A549 treated with Mapracorat at 1 μM for 4 hours (cell line): ENCODE results near the gene RPL19. TPM values are rescaled to one million over a fixed set of nuclear protein-coding genes. Genes with fewer than 3 reads are reported as not detected.

ENCODE experiments used
- total RNA-seq: library from RNA; stranded (reverse); fragments of 200-300 nt; extraction: Qiagen RNA extraction; gene quantifications from 5 replicates; pipeline ENCODE4 v1.2.3, GENCODE V29; 2022

RPL19 gene
- total RNA-seq, result 3,933 to 4,408 TPM (median 3,999 TPM) in 5 replicates

DNA sequence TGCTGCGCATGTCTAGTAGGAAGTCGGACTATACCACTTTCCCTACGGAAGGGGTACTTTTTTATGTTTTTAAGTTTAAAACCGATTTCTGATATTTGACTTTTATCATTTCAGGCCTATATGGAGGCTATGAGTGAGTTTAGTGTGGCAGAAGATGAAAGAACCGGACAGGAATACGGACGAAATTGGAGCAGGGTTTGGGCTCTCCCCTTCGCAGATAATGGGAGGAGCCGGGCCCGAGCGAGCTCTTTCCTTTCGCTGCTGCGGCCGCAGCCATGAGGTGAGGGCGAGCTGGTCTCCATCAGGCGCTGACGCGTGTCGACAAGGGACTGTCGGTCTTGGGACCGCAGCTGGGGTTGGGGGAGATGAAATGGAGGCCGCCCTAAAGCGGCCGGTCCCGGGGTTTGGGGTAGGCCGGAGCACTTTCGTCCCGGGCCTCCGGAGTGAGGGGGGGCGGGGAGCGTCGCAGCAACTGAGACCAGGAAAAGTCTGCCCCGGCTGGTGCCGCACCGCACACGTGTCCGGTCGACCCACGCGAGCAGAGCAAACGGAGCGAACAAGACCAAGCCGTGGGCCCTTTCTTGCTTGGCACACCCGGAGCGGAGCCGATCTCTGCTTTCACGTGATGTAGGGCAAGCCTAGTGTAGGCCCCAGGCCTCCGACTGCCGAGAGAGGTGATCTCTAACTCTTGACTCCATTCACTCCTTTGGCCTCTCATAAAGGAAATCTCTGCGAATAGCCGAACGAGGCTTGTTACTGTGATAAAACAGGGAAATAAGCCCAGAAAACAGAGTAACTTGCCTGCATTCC is at the start of gene RPL19:
Gene RPL19, plus strand, starts transcription at position 214 of the 810 bp plus-strand sequence. Its CDS starts 62 bp downstream, at position 276.

DNA sequence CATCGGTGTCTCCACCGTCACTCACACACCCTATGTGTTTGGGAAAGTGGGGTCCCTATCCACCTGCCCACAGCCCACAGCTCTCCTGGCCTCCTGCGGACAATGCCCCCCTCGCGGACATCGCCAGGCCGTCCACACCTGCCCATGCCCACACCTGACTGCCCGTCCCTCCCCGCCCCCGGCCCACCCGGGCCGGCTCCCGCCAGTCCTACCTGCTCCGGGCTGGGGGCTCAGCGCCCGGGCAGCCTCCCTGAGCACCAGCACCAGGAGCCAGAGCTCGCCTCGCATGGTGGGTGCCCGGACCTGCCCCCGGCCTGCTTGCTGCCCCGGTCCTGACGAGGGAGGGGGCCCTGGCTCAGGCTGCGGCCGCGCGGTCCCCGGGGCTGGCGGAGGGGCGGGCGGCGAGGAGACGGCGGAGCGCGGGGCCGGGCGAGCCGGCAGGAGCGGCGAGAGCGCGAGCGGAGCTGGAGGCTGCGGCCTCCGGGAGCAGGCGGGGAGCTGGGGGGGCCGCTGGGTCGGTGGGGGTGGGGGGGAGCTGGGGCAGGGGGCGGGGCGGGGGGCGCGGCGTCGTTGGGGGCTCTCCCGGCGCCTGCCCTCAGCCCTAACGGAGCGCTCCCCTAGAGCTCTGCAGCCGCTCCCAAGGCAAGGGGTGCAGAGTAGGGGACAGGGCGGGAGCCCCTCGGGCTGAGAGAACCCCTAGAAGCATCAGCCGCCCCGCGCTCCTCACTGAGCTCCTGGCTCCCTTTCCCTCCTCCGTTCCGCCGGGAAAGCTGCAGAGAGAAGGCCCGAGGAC is 48.7 kb upstream of the RPL19 start, which contains the start of gene PLXDC1:
Gene PLXDC1, minus strand, starts transcription at position 488 of the 793 bp plus-strand sequence. Its CDS starts 200 bp downstream, at position 288.

DNA sequence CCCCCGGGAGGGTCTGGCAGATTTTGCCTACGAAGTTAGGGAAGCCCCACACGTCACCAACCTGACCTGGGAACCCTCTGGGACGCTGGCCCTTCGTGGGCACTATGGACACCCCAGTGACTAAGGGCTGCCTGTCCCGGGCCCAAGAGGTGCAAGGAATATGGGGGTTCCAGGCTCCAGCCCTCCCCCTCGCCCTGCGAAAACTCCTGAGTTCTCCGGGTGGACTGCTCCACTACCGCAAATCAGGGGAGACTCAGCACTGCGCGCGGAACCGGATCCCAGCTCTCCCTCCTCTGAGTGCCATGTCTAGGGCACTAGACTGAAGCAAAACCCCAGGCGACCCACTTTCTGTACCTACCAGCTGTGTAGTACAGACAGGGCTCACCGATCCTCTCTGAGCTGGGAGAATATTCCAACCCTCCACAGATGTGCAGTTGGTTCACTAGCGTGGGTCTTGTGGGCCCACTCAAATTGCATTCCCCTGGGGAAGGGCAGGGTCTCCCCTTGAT is 34.2 kb upstream of the RPL19 start, which contains the start of gene ARL5C:
Gene ARL5C, minus strand, starts transcription at position 321 of the 509 bp plus-strand sequence. CDS start 401 bp downstream, outside the sequence.

DNA sequence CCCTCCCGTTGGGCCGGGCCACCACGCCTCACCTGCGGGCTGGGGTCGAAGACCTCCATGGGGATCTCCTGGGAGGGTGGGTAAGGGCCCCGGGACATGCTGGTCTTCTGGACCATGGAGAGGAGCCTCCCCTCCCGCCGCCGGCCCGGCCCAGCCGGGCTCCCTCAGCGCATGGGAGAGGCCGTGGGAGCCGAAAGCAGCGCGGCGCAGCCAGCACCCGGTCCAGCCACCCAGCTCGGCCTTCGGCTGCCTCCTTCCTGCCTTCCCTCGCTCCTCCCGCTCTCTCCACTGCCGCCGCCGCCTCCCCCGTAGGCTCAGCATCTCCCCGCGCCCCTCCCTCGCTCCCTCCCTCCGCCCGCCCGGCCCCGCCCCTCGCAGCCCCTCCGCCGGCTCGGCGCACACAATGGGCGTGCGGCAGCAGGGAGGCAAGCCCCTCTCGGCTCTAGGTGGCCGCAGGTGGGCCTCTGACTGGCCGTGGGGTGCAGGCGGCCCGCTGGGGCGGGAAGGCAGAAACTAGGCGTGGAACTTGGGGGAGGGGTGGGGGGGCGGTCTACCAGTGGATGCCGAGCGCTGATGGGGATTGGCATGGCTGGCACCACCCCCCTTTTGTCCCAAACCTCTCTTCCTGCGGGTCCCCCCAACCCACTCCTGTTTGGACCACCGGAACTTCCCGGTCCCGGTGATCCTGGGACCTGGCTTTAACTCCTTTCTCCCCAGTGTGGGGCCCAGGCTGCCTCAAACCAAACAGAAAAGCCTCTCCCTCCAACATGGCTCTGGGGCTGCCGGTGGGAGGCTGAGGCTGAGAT is 2.5 kb upstream of the RPL19 start, which contains the start of gene CACNB1:
Gene CACNB1, minus strand, starts transcription at position 290 of the 806 bp plus-strand sequence. Its CDS starts 174 bp downstream, at position 116.

DNA sequence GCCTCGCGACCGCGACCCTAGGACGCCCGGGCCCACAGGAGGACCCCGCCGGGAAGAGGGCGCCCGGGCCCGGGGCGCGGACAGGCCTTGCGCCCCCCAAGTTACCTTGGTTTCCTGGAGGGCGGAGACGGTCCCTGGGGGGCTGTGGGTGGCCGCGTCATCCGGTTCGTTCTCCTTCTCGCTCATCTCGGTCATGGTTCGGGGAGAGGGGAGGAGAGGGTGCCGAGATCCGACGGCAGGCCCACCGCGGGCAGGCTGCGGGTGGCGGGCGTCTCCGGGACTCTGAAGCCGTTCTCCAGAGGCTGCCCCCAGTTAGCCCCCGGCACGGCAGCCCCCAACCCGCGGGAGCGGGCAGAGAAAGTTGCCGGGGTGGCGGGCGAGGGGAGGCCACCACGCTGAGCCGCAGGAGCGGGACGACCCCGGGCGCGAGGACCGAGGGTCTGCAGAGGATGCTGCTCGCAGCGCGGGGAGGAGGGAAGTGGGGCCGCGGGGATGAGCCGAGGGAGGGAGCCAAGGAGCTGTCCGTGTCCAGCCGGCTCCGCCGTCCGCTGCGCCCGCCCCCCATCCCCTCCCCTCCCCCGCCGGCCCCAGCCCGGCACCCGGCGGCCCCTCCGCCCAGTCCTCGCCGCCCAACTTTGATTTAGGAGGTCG is 25.4 kb downstream of the RPL19 start, which contains the start of gene STAC2:
Gene STAC2, minus strand, starts transcription at position 638 of the 651 bp plus-strand sequence. Its CDS starts 443 bp downstream, at position 195.

Other genes with a start within 250 kb of the RPL19 start
- not detected in 5 replicates for gene FBXO47, start 232.9 kb upstream of the RPL19 start, total RNA-seq
- gene PLXDC1, start 48.6 kb upstream of the RPL19 start, total RNA-seq, result 0.12 to 0.43 TPM (median 0.19 TPM) in 5 replicates
- gene ARL5C, start 34.1 kb upstream of the RPL19 start, total RNA-seq, result not detected in 5 replicates
- 4.8 to 6.9 TPM (median 6.2 TPM) in 5 replicates for gene CACNB1, start 2.6 kb upstream of the RPL19 start, total RNA-seq
- gene STAC2, start 25.7 kb downstream of the RPL19 start, total RNA-seq, result 2.3 to 3.4 TPM (median 2.9 TPM) in 5 replicates
- gene FBXL20, start 201.3 kb downstream of the RPL19 start, total RNA-seq, result 5.9 to 7.8 TPM (median 7.0 TPM) in 5 replicates